ENCODE results near the gene PRKN.

The PRKN gene

DNA sequence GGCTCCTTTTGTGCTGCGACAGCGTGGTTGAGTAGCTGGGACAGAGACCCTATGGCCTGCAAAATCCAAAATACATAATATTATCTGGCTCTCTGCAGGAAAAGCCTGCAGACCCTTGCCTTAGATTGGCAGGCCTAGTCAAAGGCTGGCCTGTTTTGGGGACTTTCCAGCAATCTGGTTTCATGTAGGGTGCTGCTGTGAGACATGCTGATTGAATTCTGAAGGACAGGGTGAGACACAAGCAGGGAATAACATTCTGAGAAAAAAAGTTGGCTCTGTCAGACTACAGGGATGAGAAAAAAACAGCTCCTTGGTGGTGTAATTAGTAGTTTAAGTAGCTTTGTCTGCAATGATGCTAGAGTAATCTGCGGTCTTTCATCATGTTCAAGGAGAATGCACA, 1051.0 kb downstream of the PRKN start:
- DNase-seq = no peak

DNA sequence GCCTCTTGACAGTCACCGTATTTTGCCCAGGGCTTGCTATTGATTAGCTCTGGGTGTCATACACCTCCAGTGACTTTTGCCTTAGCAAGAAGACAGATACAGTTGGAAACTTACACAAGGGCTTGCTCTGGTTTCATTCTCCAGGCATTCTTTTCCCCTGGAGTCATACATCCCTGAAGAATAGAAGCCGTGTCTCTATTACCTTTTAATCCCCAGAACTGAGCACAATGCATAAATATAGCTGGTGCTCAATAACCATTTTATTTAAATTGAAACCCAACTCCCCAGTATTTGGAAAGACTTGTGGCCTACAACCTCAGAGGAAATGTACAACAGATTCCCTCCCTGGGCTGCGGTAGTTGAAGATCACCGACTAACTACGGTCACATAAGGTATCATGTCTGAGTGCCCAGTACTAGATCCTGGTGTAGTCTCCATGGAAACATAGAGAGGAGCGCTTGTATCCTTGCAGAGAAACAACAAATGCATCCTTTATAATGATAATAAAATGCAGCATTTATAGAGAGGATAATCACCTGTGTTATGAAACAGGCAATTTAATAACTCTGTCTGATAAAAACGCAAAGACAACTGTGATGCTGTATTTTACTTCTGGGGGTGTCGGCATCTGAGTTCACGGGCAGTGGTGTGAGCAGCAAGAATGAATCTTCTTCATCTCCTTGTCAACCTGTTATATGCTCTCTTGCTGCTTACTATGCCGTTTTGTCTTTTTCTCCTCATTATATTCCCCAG, 1052.5 kb downstream of the PRKN start:
- no peak for DNase-seq

DNA sequence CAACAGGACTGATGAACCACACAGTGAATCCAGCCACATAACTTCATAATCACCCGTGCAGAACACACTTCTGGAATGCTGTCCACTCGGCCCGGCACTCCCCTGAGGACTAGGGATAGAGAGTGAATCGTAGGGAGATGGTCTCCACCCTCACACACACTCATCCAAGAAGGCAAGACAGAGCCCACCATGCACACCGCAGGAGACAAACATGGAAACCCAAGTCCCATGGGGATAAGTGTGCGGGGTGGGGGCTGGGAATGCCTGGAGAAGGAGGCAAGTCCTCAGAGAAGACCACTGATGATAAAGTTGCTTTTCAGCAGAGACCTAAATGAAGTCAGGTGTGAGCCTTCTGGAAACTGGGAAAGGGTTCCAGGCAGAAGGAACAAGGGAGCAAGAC, 1054.5 kb downstream of the PRKN start:
- no peak for DNase-seq

DNA sequence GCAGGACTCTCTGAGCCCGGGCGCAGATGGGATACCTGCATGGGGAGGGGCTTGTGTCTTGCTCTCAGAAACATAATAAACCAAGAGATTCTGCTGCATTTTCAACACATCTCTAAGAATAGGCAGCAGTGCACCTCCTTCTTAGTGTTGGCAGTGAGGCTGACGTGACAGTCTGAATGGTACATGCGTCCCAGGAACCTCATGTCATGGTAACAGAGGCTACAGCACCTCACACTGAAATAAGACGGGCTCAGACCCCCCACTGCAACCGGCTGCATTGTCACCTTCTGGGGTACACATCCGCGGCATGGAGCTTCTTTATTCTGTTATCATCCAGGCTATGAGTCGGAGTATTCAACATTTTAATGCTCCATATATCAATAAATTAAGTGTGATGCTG, 1056.4 kb downstream of the PRKN start:
- DNase-seq = no peak

DNA sequence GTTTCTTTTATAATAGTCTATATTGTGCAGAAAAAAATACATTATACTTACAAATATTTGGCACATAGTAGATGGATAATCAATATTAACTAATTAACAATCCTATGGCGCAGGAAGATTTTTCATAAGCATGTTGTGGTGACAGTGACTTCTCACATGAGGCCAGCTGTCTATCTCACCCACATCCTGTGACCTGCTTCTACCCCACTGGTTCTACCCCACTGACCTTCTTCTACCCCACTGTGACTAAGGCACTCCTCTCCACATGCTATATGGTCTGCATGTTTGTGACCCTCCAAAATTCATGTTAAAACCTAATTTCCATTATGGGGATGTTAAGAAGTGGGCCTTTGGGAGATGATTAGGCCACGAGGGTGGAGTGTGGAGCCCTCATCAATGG, 1058.9 kb downstream of the PRKN start:
- DNase-seq = no peak

DNA sequence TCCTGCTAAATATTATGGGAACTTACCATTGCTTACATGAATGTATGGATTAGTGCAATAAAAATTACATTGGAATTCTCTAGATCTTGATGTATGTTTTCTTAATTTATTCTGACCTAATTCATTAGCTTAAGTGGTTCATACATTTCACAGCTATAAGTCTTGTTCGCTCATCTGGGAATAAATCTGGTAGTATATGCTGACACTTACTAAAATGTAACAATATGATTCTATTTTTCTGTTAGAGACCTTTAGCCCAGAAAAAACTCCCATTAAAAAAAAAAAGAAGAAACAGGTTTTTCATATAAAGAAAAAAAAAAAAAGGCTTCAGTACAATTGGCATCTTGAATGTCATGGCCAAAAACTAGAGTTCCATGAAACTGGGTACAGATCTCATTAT, 1059.6 kb downstream of the PRKN start:
- DNase-seq = no peak

DNA sequence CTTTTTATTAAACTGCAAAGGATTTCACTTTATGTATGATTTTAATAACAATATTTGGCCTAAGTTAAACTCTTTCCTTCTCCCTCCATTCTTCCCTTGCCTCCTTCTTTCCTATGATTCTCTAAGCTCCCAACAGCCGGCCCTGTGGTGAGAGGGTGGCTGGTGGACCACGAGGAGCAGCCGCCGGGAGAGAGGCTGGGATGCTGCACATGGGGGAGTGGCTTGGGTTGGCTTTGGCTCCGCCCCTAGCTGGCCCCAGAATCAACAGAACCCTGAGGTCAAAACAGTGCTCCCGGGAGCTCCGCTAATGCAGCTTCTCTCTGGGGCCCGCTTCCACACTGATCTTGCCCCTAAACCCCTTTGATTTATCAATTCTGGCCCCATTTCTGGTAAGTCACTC, 1063.9 kb downstream of the PRKN start:
- no peak for DNase-seq

DNA sequence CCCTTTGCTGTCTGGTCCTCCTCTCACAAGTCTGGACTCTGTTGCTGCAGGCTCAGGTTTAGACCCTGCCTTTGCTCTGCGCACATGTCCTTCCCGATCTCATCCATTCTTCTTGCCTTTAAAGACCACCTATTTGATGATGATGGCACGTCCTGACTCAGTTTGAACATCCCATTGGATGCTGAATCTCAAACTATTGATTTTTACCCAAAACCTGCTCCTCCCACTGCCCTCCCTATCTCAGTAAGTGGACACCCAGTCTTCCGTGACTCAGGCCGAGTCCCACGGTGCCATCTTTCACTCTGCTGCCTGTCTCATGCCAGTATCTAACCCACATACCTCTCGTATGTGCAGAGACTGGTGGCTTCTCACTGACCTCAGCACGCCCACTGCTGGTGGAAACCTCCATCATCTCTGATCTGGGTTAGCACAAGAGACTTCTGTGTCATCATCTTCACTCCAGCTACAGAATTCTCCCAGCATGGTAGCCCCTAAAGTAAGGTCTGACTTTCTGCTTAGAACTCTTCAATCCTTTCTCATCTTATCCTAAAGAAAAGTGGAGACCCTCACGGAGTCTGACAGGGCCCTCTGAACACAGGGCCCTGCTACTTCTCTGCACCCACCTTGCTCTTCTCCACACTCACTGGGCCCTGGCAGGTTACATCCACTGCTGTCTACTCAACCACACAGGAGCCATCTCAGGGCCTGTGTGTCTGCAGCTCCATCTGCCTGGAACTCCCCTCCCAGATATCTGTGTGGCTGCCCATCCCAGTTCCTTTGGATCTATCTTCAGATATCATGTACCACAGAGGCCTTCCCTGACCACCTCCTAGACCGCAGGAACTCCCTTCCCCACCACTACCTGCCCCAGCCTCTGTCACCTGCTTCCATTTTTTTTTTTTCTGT, 1066.6 kb downstream of the PRKN start:
- DNase-seq = no peak

DNA sequence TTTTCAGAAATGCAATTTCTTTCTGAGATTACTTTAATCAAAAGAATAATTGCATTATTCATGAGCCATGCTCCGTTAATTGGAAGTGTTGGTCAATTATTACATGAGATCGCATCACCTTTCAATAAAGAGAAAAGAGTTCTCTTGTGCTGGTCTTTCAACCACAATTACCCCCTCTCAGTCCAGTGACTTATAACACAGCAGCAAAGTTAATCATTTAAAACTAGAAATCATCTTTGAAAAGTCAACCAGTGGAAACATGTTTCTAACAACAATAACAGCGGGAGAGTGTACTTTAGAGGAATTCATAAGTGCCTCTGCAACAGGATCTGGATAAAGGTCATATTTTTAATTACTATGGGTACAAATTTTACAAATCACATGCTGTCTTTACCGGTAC, 1069.4 kb downstream of the PRKN start:
- DNase-seq = no peak

DNA sequence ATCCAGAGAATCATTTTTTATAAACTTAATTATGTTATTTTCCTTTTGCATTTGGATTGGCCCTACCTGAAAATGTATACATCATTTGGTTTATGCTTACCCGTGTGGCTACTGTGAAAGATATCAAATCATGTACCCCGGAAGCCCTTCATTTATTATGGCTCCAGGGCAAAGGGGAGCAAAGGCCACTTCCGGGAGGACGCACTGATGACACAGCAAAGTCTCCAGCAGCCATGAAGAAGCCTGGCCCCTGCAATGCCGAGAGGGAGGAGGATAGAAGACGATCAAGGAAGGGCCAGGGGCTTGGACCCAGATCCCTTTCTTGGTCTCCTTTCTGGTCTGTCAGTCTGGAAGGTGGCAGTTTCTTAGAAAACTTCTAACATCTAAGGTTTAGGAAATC, 1073.4 kb downstream of the PRKN start:
- no peak for DNase-seq

DNA sequence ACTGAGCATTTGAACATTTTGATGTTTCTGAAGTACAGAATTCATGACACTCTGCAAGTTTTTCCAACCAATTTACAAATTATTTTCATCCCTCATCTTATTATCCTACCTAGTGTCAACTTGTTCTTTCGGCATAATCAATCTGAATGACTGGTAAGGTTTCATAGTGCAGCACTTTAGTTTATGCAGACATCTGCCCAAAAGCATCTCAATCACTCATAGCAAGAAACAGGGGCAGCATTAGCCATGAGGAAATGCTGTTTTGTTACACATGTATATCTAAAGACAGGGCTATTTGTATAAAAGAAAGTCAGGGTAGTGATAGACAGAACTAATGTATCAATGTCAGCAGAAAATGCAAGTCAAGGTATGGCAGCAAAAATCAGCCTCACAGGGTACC, 1075.6 kb downstream of the PRKN start:
- DNase-seq = no peak

DNA sequence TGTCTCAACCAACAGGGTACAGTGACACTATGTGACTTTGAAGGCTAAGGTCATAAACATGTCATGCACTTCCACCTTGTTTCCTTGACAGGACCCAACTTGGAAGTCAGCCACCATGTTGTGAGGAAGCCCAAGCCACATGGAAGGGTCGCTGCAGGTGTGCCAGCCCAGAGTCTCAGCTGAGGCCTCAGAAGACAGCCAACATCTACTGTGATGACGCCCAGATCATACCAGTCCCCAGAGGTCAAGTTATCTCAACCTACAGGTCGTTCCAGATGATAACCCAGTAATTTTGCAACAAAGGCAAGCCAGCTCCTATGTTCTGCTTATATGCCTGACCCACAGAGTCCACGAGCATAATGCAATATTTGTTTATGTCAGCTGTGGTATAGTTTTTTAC, 1077.7 kb downstream of the PRKN start:
- no peak for DNase-seq

DNA sequence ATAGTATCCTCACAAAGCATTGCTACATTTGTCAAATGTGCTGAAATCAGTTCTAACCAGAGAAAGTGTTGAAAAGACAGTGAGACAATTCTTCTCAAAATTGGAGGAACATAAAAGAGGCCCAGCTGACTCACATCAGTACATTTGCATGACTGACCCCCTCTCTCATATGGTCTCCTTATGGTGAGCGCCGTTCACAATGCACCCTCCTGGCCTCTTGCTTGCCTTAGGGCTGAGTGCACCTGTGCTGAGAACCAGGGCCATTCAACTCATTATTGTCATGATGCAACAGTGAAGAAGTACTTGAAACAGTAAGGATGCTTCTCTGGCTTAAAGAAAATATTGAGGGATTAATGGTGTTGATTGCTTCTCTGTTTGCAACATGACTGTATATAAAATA, 1078.5 kb downstream of the PRKN start:
- no peak for DNase-seq

DNA sequence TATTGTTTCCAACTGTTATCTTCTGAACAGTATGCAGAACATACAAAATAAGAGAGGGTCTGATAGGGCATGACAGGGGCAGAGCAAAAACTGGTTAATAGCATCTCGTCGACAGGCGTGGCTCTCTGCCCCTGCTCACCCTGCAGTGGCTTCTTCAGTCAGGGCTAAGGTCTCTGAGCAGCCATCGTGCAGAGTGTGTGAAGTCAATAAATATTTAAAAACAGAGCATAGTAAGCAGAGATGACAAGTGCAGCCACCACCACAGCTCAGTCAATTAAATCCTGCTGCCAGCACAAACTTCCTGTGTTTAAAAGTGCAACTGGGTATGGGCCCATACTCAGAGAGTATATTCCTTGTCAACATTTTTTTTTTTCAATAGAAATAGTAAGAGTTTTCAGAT, 1080.3 kb downstream of the PRKN start:
- no peak for DNase-seq

DNA sequence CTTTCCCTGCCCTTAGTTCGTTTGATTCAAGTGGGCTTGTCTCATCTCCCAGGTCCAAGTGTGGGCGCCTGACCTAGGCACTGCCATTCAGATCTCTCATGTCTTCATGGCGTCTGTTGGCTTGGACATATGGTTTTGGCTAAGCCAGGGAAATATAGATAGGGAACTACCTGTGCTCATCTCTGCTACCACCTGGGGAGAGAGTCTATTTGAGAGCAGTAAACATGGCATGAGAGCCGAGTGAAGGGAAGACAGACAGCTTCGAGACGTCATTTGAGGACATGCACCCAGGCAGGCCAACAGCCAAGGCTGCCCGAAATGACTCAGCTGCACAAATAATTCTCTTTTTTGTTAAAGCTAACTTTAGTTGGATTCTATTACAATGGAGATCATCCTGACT, 1083.0 kb downstream of the PRKN start:
- no peak for DNase-seq

DNA sequence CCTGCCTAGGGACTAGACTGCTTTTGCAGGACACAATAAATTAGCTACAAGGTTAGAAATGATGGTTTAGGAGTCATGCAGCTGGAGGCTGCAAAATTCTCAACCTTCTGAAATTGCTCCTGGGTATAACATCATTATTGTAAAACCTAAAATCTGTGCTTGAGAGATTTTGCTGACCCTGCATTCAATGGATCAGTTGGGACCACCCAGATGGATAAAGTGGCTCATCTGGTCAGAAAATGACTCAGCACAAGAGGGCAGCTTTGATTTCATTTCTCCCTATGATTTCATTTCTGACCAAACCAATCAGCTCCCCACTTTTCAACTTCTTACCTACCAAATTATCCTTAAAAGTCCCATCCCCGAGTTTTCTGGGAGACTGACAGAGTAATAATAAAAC, 1086.4 kb downstream of the PRKN start:
- no peak for DNase-seq

DNA sequence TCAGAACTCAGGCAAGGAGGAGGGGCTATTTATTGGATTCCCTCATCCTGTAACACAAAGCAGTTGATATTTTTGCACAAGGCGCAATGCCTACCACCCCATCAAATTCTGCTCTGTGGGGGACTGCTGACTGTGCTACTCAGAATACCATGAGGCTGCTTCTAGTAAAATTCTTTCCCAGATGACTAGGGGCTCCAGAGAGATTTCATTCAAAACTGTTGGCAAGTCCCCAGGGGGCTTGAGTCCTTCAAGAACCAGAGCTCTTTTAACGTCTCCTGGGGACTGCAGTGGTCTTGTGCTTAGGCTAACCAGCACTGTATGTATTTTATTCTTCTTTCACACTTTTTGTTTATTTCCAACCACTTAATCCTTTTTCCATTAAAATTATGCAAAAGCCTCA, 1087.8 kb downstream of the PRKN start:
- DNase-seq = no peak

DNA sequence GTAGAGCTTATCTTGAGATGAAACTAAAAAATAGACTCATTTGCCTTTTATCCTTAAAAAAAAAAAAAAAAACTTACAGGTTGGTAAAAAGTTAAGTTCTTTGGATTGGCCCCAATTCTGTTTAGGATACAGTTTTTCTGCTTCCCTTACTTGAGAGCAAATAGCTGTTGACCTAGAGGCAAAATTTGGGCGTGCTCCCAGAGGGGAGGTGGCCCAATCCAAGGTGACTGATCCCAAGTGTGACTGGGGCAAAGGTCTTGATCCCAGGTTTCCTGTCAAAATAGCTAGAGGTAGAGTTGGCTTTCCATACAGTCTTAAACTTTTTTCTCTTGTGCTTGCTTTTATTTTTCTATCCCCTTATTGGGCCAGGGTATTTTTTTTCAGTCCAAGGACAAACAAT, 1089.9 kb downstream of the PRKN start:
- DNase-seq = no peak

DNA sequence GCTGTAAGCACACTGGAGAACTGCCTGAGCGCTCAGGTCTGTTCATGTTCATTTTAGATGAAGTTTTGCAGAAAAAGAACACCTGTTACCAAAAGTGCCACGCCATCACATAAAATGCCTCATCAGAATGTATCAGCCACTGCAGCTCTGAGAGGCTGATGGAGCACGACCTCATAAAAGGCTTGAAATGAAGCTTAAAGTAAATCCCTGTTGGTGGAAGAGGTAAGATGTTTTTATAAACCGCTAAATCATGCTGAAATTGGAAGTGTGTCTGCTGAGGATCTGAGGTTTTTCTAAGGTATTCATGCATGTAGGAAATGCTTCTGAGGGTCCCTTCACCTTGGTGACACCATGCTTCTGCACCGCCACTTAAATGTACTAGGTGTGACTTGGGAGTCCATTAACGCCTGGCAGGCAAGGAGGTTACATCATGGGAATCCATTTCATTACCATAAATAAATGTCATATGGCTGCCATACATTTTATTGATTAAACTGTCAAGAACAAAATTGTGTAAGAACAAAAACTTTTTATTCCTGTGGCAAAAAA, 1090.6 kb downstream of the PRKN start:
- DNase-seq = no peak

DNA sequence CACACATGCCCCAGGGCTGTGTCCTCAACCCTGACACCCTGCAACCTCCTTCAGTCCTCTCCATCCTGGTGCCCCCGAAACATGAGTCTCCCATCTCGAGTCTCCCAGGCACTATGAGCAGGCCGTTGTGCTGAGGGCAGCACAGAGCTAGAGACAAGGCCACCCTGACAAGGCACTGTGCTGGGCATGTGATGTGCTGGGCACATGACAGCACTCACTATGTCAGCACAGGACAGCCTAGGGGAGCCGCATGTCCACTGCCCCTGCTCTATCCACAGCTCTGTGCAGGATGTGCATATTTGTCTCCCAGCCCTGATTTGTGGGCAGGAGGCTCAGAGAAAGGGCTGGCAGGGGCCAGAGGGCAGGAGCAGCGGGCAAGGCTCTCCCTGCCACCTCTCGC, 1091.6 kb downstream of the PRKN start:
- DNase-seq = no peak

DNA sequence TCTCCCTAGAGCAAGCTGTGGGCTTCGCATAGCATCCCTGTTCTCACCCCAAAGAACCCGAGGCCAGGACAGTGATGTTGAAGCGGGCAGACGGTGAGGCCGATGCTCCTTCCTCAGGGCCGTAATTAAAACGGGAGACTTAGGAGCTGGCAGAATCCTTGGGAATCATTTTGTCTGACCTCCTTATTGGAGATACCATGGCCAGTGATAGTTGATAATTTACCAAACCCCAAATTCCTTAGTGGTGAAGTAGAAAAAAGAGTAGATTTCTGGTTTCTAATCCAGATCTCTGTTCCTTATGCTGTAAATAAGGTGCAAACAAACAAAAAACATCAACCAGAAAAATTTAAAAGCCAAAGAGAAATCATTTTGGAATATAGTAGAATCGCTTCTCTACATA, 1092.7 kb downstream of the PRKN start:
- no peak for DNase-seq

DNA sequence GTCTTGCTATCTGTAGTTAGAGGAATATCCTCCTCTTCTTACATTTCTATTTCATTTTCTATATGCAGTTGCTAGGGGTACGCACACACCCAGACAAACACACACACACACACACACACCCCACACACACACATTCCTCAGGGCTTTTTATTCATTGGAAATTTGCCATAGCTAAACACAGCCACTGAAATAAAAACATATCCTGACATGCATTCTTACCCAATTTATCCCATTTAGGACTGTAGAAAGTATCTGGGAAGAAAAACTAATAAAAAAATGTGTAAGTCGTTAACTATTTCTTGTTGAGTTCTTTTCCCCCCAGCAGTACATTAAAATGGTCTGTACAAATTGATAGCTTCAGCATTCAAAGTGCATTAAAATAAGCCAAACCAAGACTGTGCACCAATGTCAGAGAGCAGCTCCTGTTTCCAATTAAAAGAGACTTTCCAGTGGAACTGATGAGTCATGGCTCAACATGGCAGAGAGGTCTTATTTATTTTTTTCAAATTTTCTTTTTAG, 1095.8 kb downstream of the PRKN start:
- no peak for DNase-seq

DNA sequence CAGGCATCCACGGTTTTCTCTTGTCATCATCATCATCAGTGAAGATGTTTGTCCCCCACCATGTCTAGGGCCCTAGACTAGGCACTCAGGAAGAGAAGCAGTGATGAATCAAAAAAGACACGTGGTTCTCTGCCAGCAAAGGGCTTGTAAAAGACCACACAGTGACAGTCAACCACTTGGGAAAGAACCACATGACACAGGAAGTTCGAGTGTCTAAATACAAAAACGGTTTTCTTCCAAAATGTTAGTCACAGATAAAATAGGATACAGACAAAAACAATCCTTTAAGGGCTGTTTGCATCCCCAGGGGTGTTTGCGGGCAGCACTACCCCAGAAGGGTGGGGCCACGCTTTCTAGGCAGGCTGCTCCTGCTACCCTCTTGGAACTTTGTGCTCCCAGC, 1096.9 kb downstream of the PRKN start:
- DNase-seq = no peak

DNA sequence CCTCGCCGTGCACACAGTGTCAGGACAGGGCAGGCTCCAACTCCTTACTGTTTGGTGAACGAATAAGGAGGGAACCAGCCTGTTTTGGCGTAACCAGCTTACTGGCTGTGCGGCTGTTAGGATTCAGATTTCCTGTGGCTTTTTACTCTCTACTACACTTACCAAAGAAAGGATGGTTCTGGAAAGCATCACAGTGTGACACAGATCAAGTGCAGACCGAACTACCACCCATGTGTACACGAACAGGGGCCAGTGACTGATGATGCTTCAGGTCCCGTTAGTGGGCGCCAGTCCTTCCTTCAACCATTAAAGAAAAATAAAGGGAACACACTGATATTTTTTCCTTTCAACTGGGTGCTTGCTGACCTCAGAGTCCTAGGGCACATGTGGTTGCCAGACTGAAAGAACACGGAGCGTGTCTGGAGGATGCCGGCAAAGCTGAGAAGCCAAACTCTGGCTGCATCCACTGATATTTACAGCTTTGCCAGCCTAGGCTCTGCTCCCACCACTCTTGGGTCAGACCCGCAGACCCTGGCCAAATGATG, 1101.4 kb downstream of the PRKN start:
- no peak for DNase-seq

Measured in NCI-H774 (cell line).